Measurements from ENCODE around the gene COL19A1. TPM values are rescaled to one million over a fixed set of nuclear protein-coding genes. Genes with fewer than 3 reads are reported as not detected.
A peak's percentile ranks its signal among the peaks of the same experiment; 100 is the strongest.

Gene COL19A1
- total RNA-seq, 1 donor from 2014 or later, result not detected

DNA sequence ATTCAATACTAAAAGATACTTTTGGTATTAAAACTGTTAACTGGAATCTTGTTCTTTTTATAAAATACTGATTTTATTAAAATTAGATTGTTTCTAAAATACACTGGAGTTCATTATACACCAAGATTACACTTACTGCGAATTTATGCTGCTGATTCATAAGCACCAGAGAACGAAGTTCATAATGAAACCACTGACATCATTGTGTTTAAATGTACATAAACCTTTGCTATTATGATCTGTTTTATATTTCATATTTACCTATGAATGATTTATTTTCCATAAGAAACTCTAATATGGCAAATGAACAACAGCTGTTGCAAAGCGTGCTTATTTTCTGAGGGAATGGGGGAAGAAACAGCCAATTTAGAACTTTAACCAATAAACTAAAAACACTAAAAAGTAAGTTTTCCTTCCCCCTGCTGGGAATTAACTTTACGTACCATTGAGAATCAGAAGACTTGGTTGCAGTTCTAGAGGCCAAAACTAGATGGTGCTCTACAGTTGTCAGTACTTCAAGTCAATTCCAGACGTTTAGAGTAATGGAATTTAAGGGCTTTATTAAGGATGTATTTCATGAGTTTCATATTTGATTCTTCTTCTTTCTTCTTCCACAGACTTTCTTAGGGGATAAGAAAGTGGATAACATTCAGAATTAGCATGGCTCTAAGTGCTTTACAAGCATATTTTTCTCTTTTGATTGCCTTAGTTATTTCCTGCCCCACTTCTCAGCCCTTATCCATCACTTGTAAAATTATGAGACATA lies 30.8 kb upstream of the COL19A1 start:
- DNase-seq (no peak), ATAC-seq (peak; percentile 82)
- no peaks in the 10 kb centered on the region for H3K4me1 ChIP-seq
- no peak overlapping the region for H3K27ac ChIP-seq
- intact Hi-C loops (cut with DNase I), result no loop called here
- no peaks in the 10 kb centered on the region for H3K27me3 ChIP-seq
- H3K36me3 ChIP-seq, result no peaks in the 10 kb centered on the region
- TF ChIP-seq, protein P1, sequence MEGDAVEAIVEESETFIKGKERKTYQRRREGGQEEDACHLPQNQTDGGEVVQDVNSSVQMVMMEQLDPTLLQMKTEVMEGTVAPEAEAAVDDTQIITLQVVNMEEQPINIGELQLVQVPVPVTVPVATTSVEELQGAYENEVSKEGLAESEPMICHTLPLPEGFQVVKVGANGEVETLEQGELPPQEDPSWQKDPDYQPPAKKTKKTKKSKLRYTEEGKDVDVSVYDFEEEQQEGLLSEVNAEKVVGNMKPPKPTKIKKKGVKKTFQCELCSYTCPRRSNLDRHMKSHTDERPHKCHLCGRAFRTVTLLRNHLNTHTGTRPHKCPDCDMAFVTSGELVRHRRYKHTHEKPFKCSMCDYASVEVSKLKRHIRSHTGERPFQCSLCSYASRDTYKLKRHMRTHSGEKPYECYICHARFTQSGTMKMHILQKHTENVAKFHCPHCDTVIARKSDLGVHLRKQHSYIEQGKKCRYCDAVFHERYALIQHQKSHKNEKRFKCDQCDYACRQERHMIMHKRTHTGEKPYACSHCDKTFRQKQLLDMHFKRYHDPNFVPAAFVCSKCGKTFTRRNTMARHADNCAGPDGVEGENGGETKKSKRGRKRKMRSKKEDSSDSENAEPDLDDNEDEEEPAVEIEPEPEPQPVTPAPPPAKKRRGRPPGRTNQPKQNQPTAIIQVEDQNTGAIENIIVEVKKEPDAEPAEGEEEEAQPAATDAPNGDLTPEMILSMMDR (IDR thresholded peaks at IDR 0.05), result peak; percentile 79
- H3K9me3 ChIP-seq, result no peaks in the 10 kb centered on the region
- no peak overlapping the region for H3K4me3 ChIP-seq

- no peak for DNase-seq
- H3K27me3 ChIP-seq, result no peaks in the 10 kb centered on the region
- TF ChIP-seq, protein P1 (IDR thresholded peaks at IDR 0.05), result no peak
- H3K27ac ChIP-seq, result no peak overlapping the region
- no peaks in the 10 kb centered on the region for H3K4me1 ChIP-seq
- no peaks in the 10 kb centered on the region for H3K36me3 ChIP-seq
- no peaks in the 10 kb centered on the region for H3K9me3 ChIP-seq
- intact Hi-C loops (cut with DNase I), result no loop called here
- no peak for ATAC-seq
- no peak overlapping the region for H3K4me3 ChIP-seq
Measured at GRCh38 chr6:69841862-69842261, 24.5 kb upstream of the COL19A1 start.

GRCh38 chr6:69843189-69843588 lies 23.2 kb upstream of the COL19A1 start:
- no peak overlapping the region for H3K27ac ChIP-seq
- no peak for DNase-seq
- H3K9me3 ChIP-seq, result no peaks in the 10 kb centered on the region
- intact Hi-C loops (cut with DNase I), result no loop called here
- ATAC-seq, result no peak
- TF ChIP-seq, protein P1 (IDR thresholded peaks at IDR 0.05), result no peak
- no peaks in the 10 kb centered on the region for H3K36me3 ChIP-seq
- H3K4me1 ChIP-seq, result no peaks in the 10 kb centered on the region
- no peak overlapping the region for H3K4me3 ChIP-seq
- H3K27me3 ChIP-seq, result no peaks in the 10 kb centered on the region

DNA sequence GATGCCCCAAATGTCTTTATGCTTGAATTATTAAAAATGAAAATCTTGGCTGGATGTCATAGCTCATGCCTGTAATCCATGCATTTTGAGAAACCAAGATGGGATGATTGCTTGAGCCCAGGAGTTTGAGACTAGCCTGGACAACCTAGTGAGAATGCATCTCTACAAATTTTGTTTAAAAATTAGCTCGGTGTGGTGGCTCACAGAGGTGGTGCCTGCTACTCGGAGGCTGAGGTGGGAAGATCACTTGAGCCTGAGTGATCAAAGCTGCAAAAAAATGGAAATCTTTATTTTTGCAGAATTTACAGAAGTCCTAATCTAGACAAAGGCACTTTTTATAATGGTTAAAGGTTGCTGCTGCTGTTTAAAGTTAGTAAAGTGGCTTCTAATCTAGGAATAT lies 20.0 kb upstream of the COL19A1 start:
- Histone ChIP-seq H3K27ac (no peak overlapping the region), H3K27me3 (no peaks in the 10 kb centered on the region), H3K4me3 (no peak overlapping the region), H3K36me3 (no peaks in the 10 kb centered on the region), H3K4me1 (no peaks in the 10 kb centered on the region), H3K9me3 (no peaks in the 10 kb centered on the region)
- ATAC-seq (no peak), DNase-seq (no peak)
- TF ChIP-seq, protein P1 (IDR thresholded peaks at IDR 0.05), result no peak
- intact Hi-C loops (cut with DNase I), result no loop called here

DNA sequence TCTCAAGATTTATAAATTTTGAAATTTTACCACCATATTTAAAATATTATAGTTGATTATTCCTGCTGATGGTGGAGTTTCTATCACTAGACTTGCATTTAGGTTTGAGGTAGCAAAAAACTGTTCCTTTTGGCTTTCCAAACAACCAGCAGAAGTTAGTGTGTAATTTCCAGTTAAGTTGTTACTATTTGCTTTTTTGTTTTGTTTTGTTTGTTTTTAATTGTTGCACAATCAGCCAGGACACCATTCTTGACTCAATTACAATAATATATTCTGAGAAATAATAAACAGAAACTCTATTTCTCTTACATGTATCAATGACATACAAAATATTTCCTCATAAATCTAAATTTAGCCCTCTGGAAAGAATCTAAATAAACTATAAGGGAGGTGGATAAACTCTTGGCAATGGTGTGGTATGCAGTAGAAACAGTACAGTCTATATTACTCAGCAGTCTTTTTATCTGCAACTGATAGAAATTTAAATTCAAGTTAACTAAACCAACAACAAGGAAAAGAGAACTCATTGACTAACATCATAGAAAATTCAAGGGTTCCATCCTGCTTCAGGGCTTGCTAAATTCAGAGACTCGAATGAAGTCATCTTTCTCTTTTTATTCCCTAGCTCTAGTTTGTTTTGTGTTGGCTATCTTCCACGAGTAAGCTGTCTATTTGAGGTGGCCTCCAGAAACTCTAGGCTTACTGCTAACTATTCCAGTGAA lies 19.4 kb upstream of the COL19A1 start:
- ATAC-seq, result no peak
- Histone ChIP-seq H3K9me3 (peaks cover under 1% of the 10 kb centered on the region), H3K4me1 (no peaks in the 10 kb centered on the region), H3K27me3 (no peaks in the 10 kb centered on the region), H3K4me3 (no peak overlapping the region), H3K27ac (no peak overlapping the region), H3K36me3 (no peaks in the 10 kb centered on the region)
- DNase-seq, result no peak
- TF ChIP-seq, protein P1 (IDR thresholded peaks at IDR 0.05), result no peak
- intact Hi-C loops (cut with DNase I), result no loop called here
